ENCODE measurements around the gene UBE2M. TPM values are rescaled to one million over a fixed set of nuclear protein-coding genes. Genes with fewer than 3 reads are reported as not detected.
"Not testable (repeated sequence)": the region's sequence is repeated elsewhere in the genome, so short reads cannot be mapped to it uniquely, and the experiment has no call there.

Gene UBE2M
- total RNA-seq (10 to 100 TPM; 19.1 to 66.9 (median 44.0) TPM), polyA plus RNA-seq (10 to 100 TPM; 33.2 to 47.3 (median 36.9) TPM)
- long read RNA-seq, donor 1, transcript UBE2M-201 (6 exons, 1,508 nt): major isoform, 29 of 47 reads
- long read RNA-seq, donor 1, partial matches to known transcripts: 18 of 47 reads
- long read RNA-seq, donor 1, other reads (novel, unspliced or antisense): 0 of 47 reads
- long read RNA-seq, donor 2, transcript UBE2M-201 (6 exons, 1,508 nt): major isoform, 28 of 28 reads
- long read RNA-seq, donor 2, partial matches to known transcripts: 0 of 28 reads
- long read RNA-seq, donor 2, other reads (novel, unspliced or antisense): 0 of 28 reads

- Histone ChIP-seq H3K9me3 (no peaks in the 10 kb centered on the region), H3K27me3 (replicated peaks in 1 of 7) (peaks cover 0 to 18% (median 0%) of the 10 kb centered on the region in 7 donors), H3K4me1 (peaks cover 54 to 84% (median 73%) of the 10 kb centered on the region in 6 donors), H3K4me3 (peak within 1 kb of the TSS; percentile 48 to 90 (median 62)), H3K27ac (peak within 1 kb of the TSS; percentile 95 to 100 (median 99)), H3K36me3 (peaks cover 0 to 28% (median 20%) of the 10 kb centered on the region in 6 donors)
- DNase-seq: peak; percentile 95
- WGBS, 5 donors: 0 to 1% (median 0%) methylated on average over 26 to 62 of the region's 62 CpGs
- TF ChIP-seq POLR2AphosphoS5 (IDR thresholded peaks at IDR 0.05): no peak
- no peak for TF ChIP-seq CTCF (IDR thresholded peaks at IDR 0.05 in 8 of 11, conservative IDR thresholded peaks at IDR 0.05 in 3 of 11)
- no peak for TF ChIP-seq POLR2A (IDR thresholded peaks at IDR 0.05)
- intact Hi-C loops (cut with DNase I; ENCODE audit: low total_unique reads): no loop called here
These were observed at the start of gene UBE2M for GRCh38 chr19:58558066-58558622. TSS of gene UBE2M (minus strand) at chr19:58558611. CDS start at chr19:58558381, 230 bp downstream.

DNA sequence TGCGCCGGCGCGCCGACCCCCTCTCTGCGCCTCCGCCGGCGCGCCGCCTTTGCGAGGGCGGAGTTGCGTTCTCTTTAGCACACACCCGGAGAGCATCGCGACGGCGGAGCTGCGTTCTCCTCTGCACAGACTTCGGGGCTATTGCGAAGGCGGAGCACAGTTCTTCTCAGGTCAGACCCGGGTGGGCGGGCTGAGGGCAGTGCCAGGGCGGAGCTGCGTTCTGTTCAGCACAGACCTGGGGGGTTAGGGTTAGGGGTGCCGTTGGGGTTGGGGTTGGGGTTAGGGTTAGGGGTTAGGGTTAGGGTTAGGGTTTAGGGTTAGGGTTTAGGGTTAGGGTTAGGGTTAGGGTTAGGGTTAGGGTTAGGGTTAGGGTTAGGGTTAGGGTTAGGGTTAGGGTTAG is 48.8 kb upstream of the UBE2M start:
- H3K36me3 ChIP-seq; intact Hi-C loops (cut with DNase I; ENCODE audit: low total_unique reads); H3K27me3 ChIP-seq (replicated peaks in 1 of 7); H3K4me1 ChIP-seq; H3K27ac ChIP-seq; H3K4me3 ChIP-seq; H3K9me3 ChIP-seq: not testable (repeated sequence)
- WGBS, 5 donors: 86 to 100% (median 95%) methylated on average over 11 to 28 of the region's 28 CpGs; no CpG with 5 or more reads in 1 of the 5 donors
- peak; percentile 78 for DNase-seq

DNA sequence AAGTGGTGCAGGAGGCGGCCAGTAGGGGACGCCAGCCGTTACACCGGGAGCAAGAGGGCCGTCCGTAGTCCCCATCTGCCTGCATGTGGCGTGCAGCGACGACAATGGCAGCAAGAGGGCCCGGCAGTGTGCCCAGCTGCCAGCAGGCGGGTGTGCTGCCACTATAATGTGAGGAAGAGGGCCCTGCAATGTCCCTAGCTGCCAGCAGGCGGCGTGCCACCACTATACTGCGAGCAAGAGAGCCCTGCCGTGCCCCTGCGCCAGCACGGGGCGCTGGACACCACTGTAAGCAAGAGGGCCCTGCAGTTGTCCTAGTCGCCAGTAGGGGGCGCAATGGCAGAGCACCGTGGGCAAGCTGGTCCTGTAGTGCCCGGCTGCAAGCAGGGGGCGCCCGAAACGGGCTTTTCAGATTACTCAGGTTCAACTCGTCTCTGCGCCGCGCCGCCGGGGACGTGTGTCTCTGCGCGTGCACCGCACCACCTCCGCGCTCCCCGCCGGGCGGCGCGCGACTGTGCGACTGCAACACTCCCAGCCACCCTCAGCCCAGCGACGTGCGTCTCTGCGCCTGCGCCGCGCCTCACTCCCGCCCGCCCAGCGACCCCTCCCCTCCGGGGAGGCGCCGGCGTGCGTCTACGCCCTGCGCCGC is 48.0 kb upstream of the UBE2M start:
- peak; percentile 75 for DNase-seq
- 57 to 82% (median 80%) methylated on average over 3 to 62 of the region's 62 CpGs for WGBS, 5 donors
- H3K27me3 ChIP-seq (replicated peaks in 1 of 7); H3K36me3 ChIP-seq; H3K4me3 ChIP-seq; intact Hi-C loops (cut with DNase I; ENCODE audit: low total_unique reads); H3K9me3 ChIP-seq; H3K4me1 ChIP-seq; H3K27ac ChIP-seq: not testable (repeated sequence)
- TF ChIP-seq CTCF (IDR thresholded peaks at IDR 0.05 in 8 of 11, conservative IDR thresholded peaks at IDR 0.05 in 3 of 11): peak in 6 of 11 experiments; percentile 13 to 32 (median 26)

- Histone ChIP-seq H3K36me3 (peaks cover 0 to 34% (median 24%) of the 10 kb centered on the region in 6 donors), H3K4me1 (peaks cover 0 to 8% (median 3%) of the 10 kb centered on the region in 6 donors), H3K4me3 (no peak overlapping the region), H3K9me3 (no peaks in the 10 kb centered on the region), H3K27me3 (replicated peaks in 1 of 7) (no peaks in the 10 kb centered on the region), H3K27ac (no peak overlapping the region)
- TF ChIP-seq CTCF (IDR thresholded peaks at IDR 0.05 in 8 of 11, conservative IDR thresholded peaks at IDR 0.05 in 3 of 11): no peak
- no peak for TF ChIP-seq POLR2A (IDR thresholded peaks at IDR 0.05)
- no peak for TF ChIP-seq POLR2AphosphoS5 (IDR thresholded peaks at IDR 0.05)
- no peak for DNase-seq
- 80 to 97% (median 94%) methylated on average over 1 to 4 of the region's 4 CpGs for WGBS, 5 donors
- intact Hi-C loops (cut with DNase I; ENCODE audit: low total_unique reads): no loop called here
These were observed 27.8 kb upstream of the UBE2M start for GRCh38 chr19:58586133-58586765.
